GM18498 (cell line): Measurements from ENCODE around the gene LIPC.

ENCODE experiments used
- ATAC-seq: cut with Tn5 transposase; IDR thresholded peaks from one replicate; pipeline ENCODE4 v1.9.1; 2021; ENCODE audit warnings: mild to moderate bottlenecking, moderate library complexity; ENCODE audit not compliant: unreplicated experiment

LIPC gene

GRCh38 chr15:58405865-58406264 is 25.9 kb upstream of the LIPC start:
- ATAC-seq: no peak

GRCh38 chr15:58406811-58407210 is 25.0 kb upstream of the LIPC start:
- ATAC-seq: no peak

GRCh38 chr15:58407236-58407775 is 24.5 kb upstream of the LIPC start:
- no peak for ATAC-seq

- no peak for ATAC-seq
Measured at GRCh38 chr15:58407778-58408177, 24.0 kb upstream of the LIPC start.

- ATAC-seq: no peak
Measured at GRCh38 chr15:58409861-58410260, 21.9 kb upstream of the LIPC start.

- ATAC-seq: no peak
Measured at GRCh38 chr15:58410353-58410752, 21.4 kb upstream of the LIPC start.

- no peak for ATAC-seq
Measured at GRCh38 chr15:58413253-58413652, 18.5 kb upstream of the LIPC start.

- ATAC-seq: no peak
Measured at GRCh38 chr15:58415636-58416035, 16.2 kb upstream of the LIPC start.

GRCh38 chr15:58416963-58417362 is 14.8 kb upstream of the LIPC start:
- no peak for ATAC-seq

GRCh38 chr15:58418135-58418534 is 13.7 kb upstream of the LIPC start:
- ATAC-seq: no peak

GRCh38 chr15:58419803-58420524 is 11.8 kb upstream of the LIPC start:
- ATAC-seq: no peak

- ATAC-seq: no peak
Measured at GRCh38 chr15:58420579-58421043, 11.2 kb upstream of the LIPC start.

GRCh38 chr15:58423205-58423604 is 8.6 kb upstream of the LIPC start:
- ATAC-seq: no peak

GRCh38 chr15:58423831-58424608 is 7.8 kb upstream of the LIPC start:
- ATAC-seq: no peak

GRCh38 chr15:58424722-58425121 is 7.1 kb upstream of the LIPC start:
- no peak for ATAC-seq

- ATAC-seq: no peak
Measured at GRCh38 chr15:58425185-58425584, 6.6 kb upstream of the LIPC start.

- ATAC-seq: no peak
Measured at GRCh38 chr15:58425834-58426233, 6.0 kb upstream of the LIPC start.

- no peak for ATAC-seq
Measured at GRCh38 chr15:58426501-58426900, 5.3 kb upstream of the LIPC start.

GRCh38 chr15:58427987-58428386 is 3.8 kb upstream of the LIPC start:
- no peak for ATAC-seq

GRCh38 chr15:58430224-58430787 is 1.5 kb upstream of the LIPC start:
- ATAC-seq: no peak

- ATAC-seq: no peak
Measured at GRCh38 chr15:58432401-58432800, 610 bp downstream of the LIPC start.
